Activated CD8-positive, alpha-beta T cell treated with anti-CD3 and anti-CD28 coated beads for 36 hours (primary cell): ENCODE results near the gene LRRN2. TPM values are rescaled to one million over a fixed set of nuclear protein-coding genes. Genes with fewer than 3 reads are reported as not detected.

Source experiments
- ATAC-seq: fragments of 200-7000 bp; cut with Tn5 transposase; one replicate; pipeline ENCODE4 v1.10.0; 2021; ENCODE audit warnings: mild to moderate bottlenecking, moderate library complexity
- CTCF ChIA-PET: fragments of 350-600 bp; sonication (Branson Sonifier 250); formaldehyde crosslinking; loops from one replicate; lab custom pipeline; 2021; ENCODE audit warnings: antibody characterized with exemption; lab: Charles Lee
- POLR2A ChIA-PET: fragments of 350-600 bp; sonication (Branson Sonifier 250); formaldehyde crosslinking; loops from one replicate; lab custom pipeline; 2021; ENCODE audit warnings: antibody characterized with exemption; lab: Charles Lee
- DNase-seq: peaks from one replicate; pipeline ENCODE4 v3.0.0-alpha.2; 2020
- H3K27ac Mint-ChIP-seq: one replicate; pipeline ENCODE4 v1.8.0; 2021; ENCODE audit warnings: mild to moderate bottlenecking, mixed read lengths
- H3K27me3 Mint-ChIP-seq: one replicate; pipeline ENCODE4 v1.8.0; 2021; ENCODE audit warnings: mixed read lengths
- H3K36me3 Mint-ChIP-seq: one replicate; pipeline ENCODE4 v1.8.0; 2021; ENCODE audit warnings: low read depth, mixed read lengths
- H3K4me1 Mint-ChIP-seq: one replicate; pipeline ENCODE4 v1.8.0; 2021; ENCODE audit warnings: low read depth, mixed read lengths
- H3K4me3 Mint-ChIP-seq: one replicate; pipeline ENCODE4 v1.8.0; 2021; ENCODE audit warnings: mild to moderate bottlenecking, moderate library complexity, mixed read lengths
- H3K9me3 Mint-ChIP-seq: one replicate; pipeline ENCODE4 v1.8.0; 2021; ENCODE audit warnings: mixed read lengths
- intact Hi-C: fragments of 100-400 bp; cut with micrococcal nuclease; formaldehyde crosslinking; loops from one replicate; pipeline ENCODE4 v1.10.0; 2022
- total RNA-seq, 2 experiments: library from RNA; stranded (reverse); gene quantifications; one replicate each; pipeline ENCODE4 v1.2.3, GENCODE V29; 2021
- TF ChIP-seq, protein P1 (sequence below): fragments of 200-600 bp; IDR thresholded peaks from one replicate; pipeline ENCODE4 v1.8.0; 2022; ENCODE audit warnings: antibody characterized with exemption, mild to moderate bottlenecking

Gene LRRN2
- total RNA-seq, 2 experiments from 2014 or later = not detected

DNA sequence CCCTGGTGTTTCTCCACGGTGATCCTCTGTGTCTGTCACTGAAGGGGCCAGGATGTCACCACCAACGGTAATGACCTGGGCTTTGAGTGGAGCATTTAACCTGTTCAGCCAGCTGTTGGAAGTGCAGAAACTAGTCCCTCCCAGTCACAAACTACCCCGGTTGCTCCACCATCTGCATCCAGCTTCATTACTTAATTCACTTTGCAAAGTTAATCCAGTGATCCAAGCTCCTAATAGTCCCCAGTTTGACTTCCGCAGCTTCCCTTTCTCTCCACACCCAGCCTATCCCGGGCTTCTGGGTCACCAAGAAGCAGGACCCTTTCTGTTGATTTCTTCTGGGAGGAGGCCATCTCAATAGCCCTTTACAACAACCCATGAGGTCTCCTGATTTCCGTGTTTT lies 105.9 kb downstream of the LRRN2 start:
- peak overlapping the region; percentile 55 for H3K27ac Mint-ChIP-seq
- H3K4me1 Mint-ChIP-seq = peaks cover 24% of the 10 kb centered on the region
- TF ChIP-seq, protein P1, sequence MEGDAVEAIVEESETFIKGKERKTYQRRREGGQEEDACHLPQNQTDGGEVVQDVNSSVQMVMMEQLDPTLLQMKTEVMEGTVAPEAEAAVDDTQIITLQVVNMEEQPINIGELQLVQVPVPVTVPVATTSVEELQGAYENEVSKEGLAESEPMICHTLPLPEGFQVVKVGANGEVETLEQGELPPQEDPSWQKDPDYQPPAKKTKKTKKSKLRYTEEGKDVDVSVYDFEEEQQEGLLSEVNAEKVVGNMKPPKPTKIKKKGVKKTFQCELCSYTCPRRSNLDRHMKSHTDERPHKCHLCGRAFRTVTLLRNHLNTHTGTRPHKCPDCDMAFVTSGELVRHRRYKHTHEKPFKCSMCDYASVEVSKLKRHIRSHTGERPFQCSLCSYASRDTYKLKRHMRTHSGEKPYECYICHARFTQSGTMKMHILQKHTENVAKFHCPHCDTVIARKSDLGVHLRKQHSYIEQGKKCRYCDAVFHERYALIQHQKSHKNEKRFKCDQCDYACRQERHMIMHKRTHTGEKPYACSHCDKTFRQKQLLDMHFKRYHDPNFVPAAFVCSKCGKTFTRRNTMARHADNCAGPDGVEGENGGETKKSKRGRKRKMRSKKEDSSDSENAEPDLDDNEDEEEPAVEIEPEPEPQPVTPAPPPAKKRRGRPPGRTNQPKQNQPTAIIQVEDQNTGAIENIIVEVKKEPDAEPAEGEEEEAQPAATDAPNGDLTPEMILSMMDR = no peak
- ChIA-PET POLR2A (interaction anchor here (0.5 kb wide), 1 partner anchor 751 kb away, joined by 3 read pairs; no protein-coding TSS in a partner anchor), CTCF (interaction anchor here (0.7 to 4.8 kb wide), 6 partner anchors 9 to 228 kb away, joined by 3 to 26 read pairs (median 5); no protein-coding TSS in a partner anchor)
- DNase-seq (no peak), ATAC-seq (no peak)
- intact Hi-C loops = no loop called here
- no peaks in the 10 kb centered on the region for H3K9me3 Mint-ChIP-seq
- H3K4me3 Mint-ChIP-seq = no peak overlapping the region
- H3K27me3 Mint-ChIP-seq = no peaks in the 10 kb centered on the region
- peaks cover 12% of the 10 kb centered on the region for H3K36me3 Mint-ChIP-seq

DNA sequence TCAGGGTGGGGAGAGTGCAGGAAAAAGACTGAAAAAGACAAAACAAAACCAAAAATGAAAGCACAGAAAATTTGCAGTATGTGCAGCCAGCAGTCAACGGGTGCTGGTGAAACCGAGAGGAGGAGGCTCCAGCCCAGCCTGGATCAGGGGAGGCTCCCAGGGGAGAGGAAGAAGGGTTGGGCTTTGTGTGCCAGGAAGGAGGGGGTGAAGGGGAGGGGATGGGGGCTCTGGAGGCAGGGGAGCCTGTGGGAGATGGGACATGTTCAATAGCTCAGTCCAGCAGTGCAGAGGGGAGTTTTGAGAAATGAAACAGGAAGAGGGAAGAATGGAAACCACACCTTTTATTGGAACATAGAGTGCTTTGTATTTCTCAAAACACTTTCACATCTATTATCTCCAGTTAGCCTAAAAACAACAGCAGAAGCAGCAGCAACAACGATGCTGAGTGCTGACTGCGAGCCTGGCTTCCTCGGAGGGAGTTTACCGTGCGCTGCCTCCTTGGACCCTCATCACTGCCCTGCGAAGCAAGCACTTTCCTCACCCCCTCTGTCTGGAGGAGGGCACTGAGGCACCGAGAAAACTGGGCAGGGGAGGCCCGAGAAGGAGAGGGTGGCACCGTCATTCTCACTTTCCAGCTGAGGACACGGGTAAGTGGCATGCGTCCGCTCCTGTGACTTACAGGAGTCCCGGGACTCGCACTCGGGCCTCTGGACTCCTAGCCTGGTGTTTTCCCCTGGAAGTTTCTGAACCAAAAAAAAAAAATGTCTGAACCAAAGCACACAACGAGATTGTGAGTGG lies 106.5 kb downstream of the LRRN2 start:
- POLR2A ChIA-PET = interaction anchor here (0.5 kb wide), 1 partner anchor 752 kb away, joined by 3 read pairs; no protein-coding TSS in a partner anchor
- CTCF ChIA-PET = interaction anchor here (0.7 to 4.8 kb wide), 10 partner anchors 8 to 228 kb away, joined by 3 to 26 read pairs (median 5); no protein-coding TSS in a partner anchor
- intact Hi-C loops = no loop called here
- Mint-ChIP-seq H3K36me3 (peaks cover 12% of the 10 kb centered on the region), H3K9me3 (no peaks in the 10 kb centered on the region), H3K27me3 (no peaks in the 10 kb centered on the region), H3K4me1 (peaks cover 24% of the 10 kb centered on the region), H3K4me3 (peak overlapping the region; percentile 62), H3K27ac (peak overlapping the region; percentile 88)
- DNase-seq = peak; percentile 49
- ATAC-seq = peak; percentile 82
- TF ChIP-seq, protein P1 = no peak

DNA sequence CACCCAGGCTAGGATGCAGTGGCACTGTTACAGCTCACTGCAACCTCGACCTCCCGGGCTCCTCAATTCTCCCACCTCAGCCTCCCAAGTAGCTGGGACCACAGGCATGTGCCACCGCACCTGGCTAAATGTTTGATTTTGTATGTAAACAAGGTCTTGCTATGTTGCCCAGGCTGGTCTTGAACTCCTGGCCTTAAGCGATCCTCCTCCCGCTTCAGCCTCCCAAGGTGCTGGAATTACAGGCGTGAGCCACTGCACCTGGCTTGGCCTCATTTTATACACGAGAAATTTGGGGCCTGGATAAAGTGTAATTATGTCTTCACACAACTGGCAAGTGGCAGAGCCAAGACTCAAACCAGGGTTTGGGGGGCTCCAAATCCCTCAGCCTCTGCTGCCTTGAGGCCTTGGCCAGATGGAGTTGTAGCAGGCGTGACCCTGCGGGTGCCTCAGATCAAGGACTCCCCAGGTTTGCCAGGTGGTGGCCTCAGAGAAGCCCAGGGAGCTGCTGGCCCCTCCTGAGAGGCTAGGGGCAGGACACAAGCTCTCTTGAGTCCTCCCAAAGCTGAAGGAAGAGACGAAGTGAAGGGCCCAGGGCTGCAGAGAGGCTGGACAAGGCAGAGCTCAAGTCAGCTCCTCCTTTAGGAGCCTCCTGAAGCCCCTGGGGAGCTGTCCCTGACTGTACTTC lies 107.6 kb downstream of the LRRN2 start:
- POLR2A ChIA-PET = no interaction called here
- CTCF ChIA-PET = interaction anchor here (0.7 to 4.8 kb wide), 8 partner anchors 12 to 229 kb away, joined by 3 to 26 read pairs (median 6); no protein-coding TSS in a partner anchor
- intact Hi-C loops = no loop called here
- TF ChIP-seq, protein P1 = no peak
- no peak overlapping the region for H3K4me3 Mint-ChIP-seq
- ATAC-seq (no peak), DNase-seq (no peak)
- H3K36me3 Mint-ChIP-seq = peaks cover 12% of the 10 kb centered on the region
- no peaks in the 10 kb centered on the region for H3K9me3 Mint-ChIP-seq
- H3K27me3 Mint-ChIP-seq = no peaks in the 10 kb centered on the region
- H3K27ac Mint-ChIP-seq = peak overlapping the region; percentile 88
- H3K4me1 Mint-ChIP-seq = peaks cover 24% of the 10 kb centered on the region

DNA sequence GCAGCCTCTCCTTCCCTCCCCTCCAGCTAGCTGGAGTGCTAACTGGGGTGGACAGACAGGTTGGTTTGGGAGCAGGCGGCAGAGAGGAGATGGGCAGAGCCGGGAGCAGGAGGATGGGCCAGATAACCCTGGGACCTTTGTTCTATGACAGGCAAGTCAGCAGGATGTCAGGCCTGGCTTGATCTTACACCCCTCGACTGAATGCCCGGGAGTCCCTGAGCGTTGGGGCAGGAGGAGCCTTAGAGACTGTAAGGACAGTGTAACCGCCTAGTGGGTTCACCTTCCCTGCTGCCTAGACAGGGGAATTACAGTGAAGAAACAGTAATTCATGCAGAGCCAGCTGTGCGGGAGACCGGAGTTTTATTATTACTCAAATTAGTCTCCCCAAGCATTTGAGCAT lies 109.1 kb downstream of the LRRN2 start:
- Mint-ChIP-seq H3K4me1 (peaks cover 24% of the 10 kb centered on the region), H3K27ac (no peak overlapping the region), H3K9me3 (no peaks in the 10 kb centered on the region), H3K36me3 (peaks cover 16% of the 10 kb centered on the region), H3K4me3 (no peak overlapping the region), H3K27me3 (no peaks in the 10 kb centered on the region)
- TF ChIP-seq, protein P1 = no peak
- ATAC-seq = no peak
- ChIA-PET CTCF (interaction anchor here (1.0 to 2.0 kb wide), 2 partner anchors 10 to 365 kb away, joined by 3 to 10 read pairs; no protein-coding TSS in a partner anchor), POLR2A (no interaction called here)
- intact Hi-C loops = no loop called here
- DNase-seq = no peak
